SU-DHL-6 (cell line): ENCODE measurements around the gene RNF38.
"Not testable (repeated sequence)": the region's sequence is repeated elsewhere in the genome, so short reads cannot be mapped to it uniquely, and the experiment has no call there.

Experiments used
- H2AFZ ChIP-seq: fragments of 200-600 bp; sonication (generic); 2 replicates; pipeline ENCODE4 v1.6.1; 2014; ENCODE audit warnings: low read depth, mild to moderate bottlenecking, moderate library complexity, mixed read lengths, antibody characterized with exemption, low read length; ENCODE audit not compliant: severe bottlenecking
- H3F3A ChIP-seq: fragments of 200-600 bp; shearing (Covaris generic); 2 replicates; pipeline ENCODE4 v1.6.0; 2016; ENCODE audit warnings: antibody characterized with exemption, mild to moderate bottlenecking; ENCODE audit not compliant: insufficient read depth
- H3K27ac ChIP-seq: fragments of 200-600 bp; sonication (generic); 2 replicates; pipeline ENCODE4 v1.5.1; 2016; ENCODE audit warnings: low read depth, mild to moderate bottlenecking, low read length, moderate library complexity, mixed read lengths
- H3K27me3 ChIP-seq: fragments of 200-600 bp; sonication (generic), shearing (Covaris generic); 2 replicates; pipeline ENCODE4 v1.6.0; 2014; ENCODE audit warnings: mild to moderate bottlenecking, low read length
- H3K36me3 ChIP-seq: fragments of 200-600 bp; sonication (generic); 2 replicates; pipeline ENCODE4 v1.6.1; 2014; ENCODE audit warnings: mild to moderate bottlenecking, low read length, mixed read lengths
- H3K4me2 ChIP-seq: fragments of 300-600, 200-600 bp; shearing (Covaris generic), sonication (generic); 2 replicates; pipeline ENCODE4 v1.6.0; 2014; ENCODE audit warnings: low read length, low read depth, mild to moderate bottlenecking; ENCODE audit not compliant: poor library complexity, severe bottlenecking
- H3K4me3 ChIP-seq: fragments of 200-600 bp; sonication (generic); 2 replicates; pipeline ENCODE4 v1.5.1; 2014; ENCODE audit warnings: antibody characterized with exemption, low read length, mild to moderate bottlenecking, mixed read lengths; ENCODE audit not compliant: insufficient read depth, poor library complexity, severe bottlenecking
- H3K79me2 ChIP-seq: fragments of 200-600 bp; sonication (generic); 2 replicates; pipeline ENCODE4 v1.6.1; 2014; ENCODE audit warnings: mild to moderate bottlenecking, low read length, moderate library complexity; ENCODE audit not compliant: insufficient read depth
- H3K9ac ChIP-seq: fragments of 200-600 bp; sonication (generic); 2 replicates; pipeline ENCODE4 v1.7.0; 2014; ENCODE audit warnings: mild to moderate bottlenecking, low read length
- H3K9me2 ChIP-seq: fragments of 200-600 bp; sonication (generic); replicated peaks from 2 replicates; pipeline ENCODE4 v1.6.1; 2014; ENCODE audit warnings: low read length; ENCODE audit not compliant: insufficient read depth
- H3K9me3 ChIP-seq: fragments of 200-600 bp; sonication (generic); 2 replicates; pipeline ENCODE4 v1.6.1; 2014; ENCODE audit warnings: low read length, mixed read lengths; ENCODE audit not compliant: insufficient read depth
- H4K20me1 ChIP-seq: fragments of 200-600 bp; sonication (generic); 2 replicates; pipeline ENCODE4 v1.6.1; 2014; ENCODE audit warnings: low read depth, mild to moderate bottlenecking, antibody characterized with exemption, low read length, moderate library complexity, mixed read lengths
- CTCF ChIP-seq: fragments of 200-600 bp; sonication (generic); IDR thresholded peaks from one replicate; pipeline ENCODE4 v1.5.1; 2017; ENCODE audit warnings: antibody characterized with exemption, mild to moderate bottlenecking, low read length, moderate library complexity; ENCODE audit not compliant: insufficient read depth, poor library complexity, severe bottlenecking
- EZH2phosphoT487 ChIP-seq: fragments of 200-600 bp; sonication (generic), shearing (Covaris generic); conservative IDR thresholded peaks from 2 replicates; pipeline ENCODE4 v1.6.1; 2018; ENCODE audit warnings: mild to moderate bottlenecking, antibody characterized with exemption, low read length, moderate library complexity, mixed read lengths

The RNF38 gene

DNA sequence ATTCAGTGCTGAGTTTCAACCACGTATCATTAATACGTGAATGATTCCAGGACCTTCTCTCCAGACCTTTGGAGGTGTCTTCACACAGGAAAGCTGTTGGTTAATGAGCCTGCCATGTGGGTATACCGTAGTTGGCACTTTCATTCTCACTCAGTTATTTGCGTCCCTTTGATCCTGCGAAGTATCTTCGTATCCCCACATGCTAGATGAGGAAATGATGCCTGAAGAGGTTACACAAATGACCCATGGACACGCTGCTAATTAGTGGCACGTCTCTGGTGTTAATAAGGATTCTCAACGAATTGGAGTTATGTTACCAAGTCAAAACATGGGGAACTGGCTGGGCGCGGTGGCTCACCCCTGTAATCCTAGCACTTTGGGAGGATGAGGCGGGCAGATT, 76.1 kb downstream of the RNF38 start:
- H2AFZ ChIP-seq: no peak overlapping the region
- TF ChIP-seq EZH2phosphoT487: no peak
- no peak for TF ChIP-seq CTCF

GRCh38 chr9:36322462-36322861, 77.6 kb downstream of the RNF38 start:
- Histone ChIP-seq H3K27me3 (no peaks in the 10 kb centered on the region), H3K79me2 (no peaks in the 10 kb centered on the region), H2AFZ (no peak overlapping the region), H3F3A (no peaks in the 10 kb centered on the region), H3K36me3 (no peaks in the 10 kb centered on the region), H3K9me2 (no peaks in the 10 kb centered on the region), H3K4me2 (no peak overlapping the region), H3K27ac (no peak overlapping the region), H3K9me3 (no peaks in the 10 kb centered on the region), H3K9ac (no peak overlapping the region), H3K4me3 (no peak overlapping the region), H4K20me1 (no peaks in the 10 kb centered on the region)
- TF ChIP-seq EZH2phosphoT487 (no peak), CTCF (no peak)

More for the DNA sequence above, 76.1 kb downstream of the RNF38 start:
- Histone ChIP-seq H3K9me3 (no peaks in the 10 kb centered on the region), H3K9ac (no peak overlapping the region), H4K20me1 (no peaks in the 10 kb centered on the region), H3K36me3 (no peaks in the 10 kb centered on the region), H3F3A (no peaks in the 10 kb centered on the region), H3K9me2 (no peaks in the 10 kb centered on the region), H3K4me3 (no peak overlapping the region), H3K27me3 (no peaks in the 10 kb centered on the region), H3K27ac (no peak overlapping the region), H3K79me2 (no peaks in the 10 kb centered on the region), H3K4me2 (no peak overlapping the region)

DNA sequence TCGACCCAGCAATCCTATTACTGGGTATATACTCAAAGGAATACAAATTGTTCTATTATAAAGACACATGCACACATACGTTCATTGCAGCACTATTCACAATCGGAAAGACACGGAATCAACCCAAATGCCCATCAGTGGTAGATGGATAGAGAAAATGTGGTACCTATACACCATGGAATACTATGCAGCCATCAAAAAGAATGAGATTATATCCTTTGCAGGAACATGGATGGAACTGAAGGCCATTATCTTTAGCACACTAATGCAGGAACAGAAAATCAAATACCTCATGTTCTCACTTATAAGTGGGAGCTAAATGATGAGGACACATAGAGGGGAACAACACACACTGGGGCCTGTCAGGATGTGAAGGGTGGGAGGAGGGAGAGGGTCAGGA, 78.2 kb downstream of the RNF38 start:
- H3K9ac ChIP-seq, H3K36me3 ChIP-seq, H3K4me2 ChIP-seq, H4K20me1 ChIP-seq, H3K4me3 ChIP-seq, H3K9me2 ChIP-seq, H3K27ac ChIP-seq, H3K27me3 ChIP-seq, H3K79me2 ChIP-seq, H2AFZ ChIP-seq, H3F3A ChIP-seq, H3K9me3 ChIP-seq: not testable (repeated sequence)

GRCh38 chr9:36320466-36320865, 79.6 kb downstream of the RNF38 start:
- H3K36me3 ChIP-seq: no peaks in the 10 kb centered on the region
- H3K9me2 ChIP-seq: no peaks in the 10 kb centered on the region
- no peak overlapping the region for H3K4me2 ChIP-seq
- H3K9me3 ChIP-seq: no peaks in the 10 kb centered on the region
- H3K79me2 ChIP-seq: no peaks in the 10 kb centered on the region
- no peaks in the 10 kb centered on the region for H3F3A ChIP-seq
- TF ChIP-seq CTCF (no peak), EZH2phosphoT487 (no peak)
- H4K20me1 ChIP-seq: no peaks in the 10 kb centered on the region
- H3K9ac ChIP-seq: no peak overlapping the region
- no peak overlapping the region for H2AFZ ChIP-seq
- H3K27me3 ChIP-seq: no peaks in the 10 kb centered on the region
- no peak overlapping the region for H3K4me3 ChIP-seq
- H3K27ac ChIP-seq: no peak overlapping the region
